Activated CD8-positive, alpha-beta T cell treated with anti-CD3 and anti-CD28 coated beads for 36 hours (primary cell): ENCODE measurements around the gene PRDM5. TPM values are rescaled to one million over a fixed set of nuclear protein-coding genes. Genes with fewer than 3 reads are reported as not detected.

ENCODE experiments used
- ATAC-seq: fragments of 200-7000 bp; cut with Tn5 transposase; one replicate; pipeline ENCODE4 v1.10.0; 2021; ENCODE audit warnings: mild to moderate bottlenecking, moderate library complexity
- CTCF ChIA-PET: fragments of 350-600 bp; sonication (Branson Sonifier 250); formaldehyde crosslinking; loops from one replicate; lab custom pipeline; 2021; ENCODE audit warnings: antibody characterized with exemption; lab: Charles Lee
- POLR2A ChIA-PET: fragments of 350-600 bp; sonication (Branson Sonifier 250); formaldehyde crosslinking; loops from one replicate; lab custom pipeline; 2021; ENCODE audit warnings: antibody characterized with exemption; lab: Charles Lee
- DNase-seq: peaks from one replicate; pipeline ENCODE4 v3.0.0-alpha.2; 2020
- H3K27ac Mint-ChIP-seq: one replicate; pipeline ENCODE4 v1.8.0; 2021; ENCODE audit warnings: mild to moderate bottlenecking, mixed read lengths
- H3K27me3 Mint-ChIP-seq: one replicate; pipeline ENCODE4 v1.8.0; 2021; ENCODE audit warnings: mixed read lengths
- H3K36me3 Mint-ChIP-seq: one replicate; pipeline ENCODE4 v1.8.0; 2021; ENCODE audit warnings: low read depth, mixed read lengths
- H3K4me1 Mint-ChIP-seq: one replicate; pipeline ENCODE4 v1.8.0; 2021; ENCODE audit warnings: low read depth, mixed read lengths
- H3K4me3 Mint-ChIP-seq: one replicate; pipeline ENCODE4 v1.8.0; 2021; ENCODE audit warnings: mild to moderate bottlenecking, moderate library complexity, mixed read lengths
- H3K9me3 Mint-ChIP-seq: one replicate; pipeline ENCODE4 v1.8.0; 2021; ENCODE audit warnings: mixed read lengths
- intact Hi-C: fragments of 100-400 bp; cut with micrococcal nuclease; formaldehyde crosslinking; loops from one replicate; pipeline ENCODE4 v1.10.0; 2022
- total RNA-seq, 2 experiments: library from RNA; stranded (reverse); gene quantifications; one replicate each; pipeline ENCODE4 v1.2.3, GENCODE V29; 2021
- TF ChIP-seq, protein P1 (sequence below): fragments of 200-600 bp; IDR thresholded peaks from one replicate; pipeline ENCODE4 v1.8.0; 2022; ENCODE audit warnings: antibody characterized with exemption, mild to moderate bottlenecking

Gene PRDM5
- total RNA-seq, 2 experiments from 2014 or later = 0.51 to 0.52 TPM

DNA sequence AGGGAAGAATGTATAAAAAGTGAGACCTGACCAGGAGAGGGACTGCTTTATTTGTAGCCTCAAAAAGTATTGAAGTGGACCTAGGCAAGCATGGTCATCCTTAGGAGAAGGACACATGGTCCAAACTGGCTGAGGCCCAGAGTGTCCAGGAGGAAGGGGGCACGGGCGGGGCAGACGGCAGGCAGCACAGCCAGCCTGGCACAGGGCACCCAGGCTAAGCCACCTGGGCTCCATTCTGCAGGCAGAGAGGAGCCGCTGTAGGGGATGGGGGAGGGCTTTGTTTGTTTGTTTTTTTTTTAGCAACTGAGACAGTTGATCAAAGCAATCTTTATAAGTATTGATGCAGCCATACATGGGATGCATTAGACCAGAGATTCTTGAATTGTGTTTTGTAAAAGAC is 188.6 kb downstream of the PRDM5 start:
- Mint-ChIP-seq H3K4me1 (no peaks in the 10 kb centered on the region), H3K27me3 (no peaks in the 10 kb centered on the region), H3K9me3 (no peaks in the 10 kb centered on the region), H3K27ac (no peak overlapping the region), H3K4me3 (no peak overlapping the region), H3K36me3 (no peaks in the 10 kb centered on the region)
- intact Hi-C loops = no loop called here
- ChIA-PET CTCF (no interaction called here), POLR2A (no interaction called here)
- TF ChIP-seq, protein P1, sequence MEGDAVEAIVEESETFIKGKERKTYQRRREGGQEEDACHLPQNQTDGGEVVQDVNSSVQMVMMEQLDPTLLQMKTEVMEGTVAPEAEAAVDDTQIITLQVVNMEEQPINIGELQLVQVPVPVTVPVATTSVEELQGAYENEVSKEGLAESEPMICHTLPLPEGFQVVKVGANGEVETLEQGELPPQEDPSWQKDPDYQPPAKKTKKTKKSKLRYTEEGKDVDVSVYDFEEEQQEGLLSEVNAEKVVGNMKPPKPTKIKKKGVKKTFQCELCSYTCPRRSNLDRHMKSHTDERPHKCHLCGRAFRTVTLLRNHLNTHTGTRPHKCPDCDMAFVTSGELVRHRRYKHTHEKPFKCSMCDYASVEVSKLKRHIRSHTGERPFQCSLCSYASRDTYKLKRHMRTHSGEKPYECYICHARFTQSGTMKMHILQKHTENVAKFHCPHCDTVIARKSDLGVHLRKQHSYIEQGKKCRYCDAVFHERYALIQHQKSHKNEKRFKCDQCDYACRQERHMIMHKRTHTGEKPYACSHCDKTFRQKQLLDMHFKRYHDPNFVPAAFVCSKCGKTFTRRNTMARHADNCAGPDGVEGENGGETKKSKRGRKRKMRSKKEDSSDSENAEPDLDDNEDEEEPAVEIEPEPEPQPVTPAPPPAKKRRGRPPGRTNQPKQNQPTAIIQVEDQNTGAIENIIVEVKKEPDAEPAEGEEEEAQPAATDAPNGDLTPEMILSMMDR = no peak
- ATAC-seq = no peak
- no peak for DNase-seq

DNA sequence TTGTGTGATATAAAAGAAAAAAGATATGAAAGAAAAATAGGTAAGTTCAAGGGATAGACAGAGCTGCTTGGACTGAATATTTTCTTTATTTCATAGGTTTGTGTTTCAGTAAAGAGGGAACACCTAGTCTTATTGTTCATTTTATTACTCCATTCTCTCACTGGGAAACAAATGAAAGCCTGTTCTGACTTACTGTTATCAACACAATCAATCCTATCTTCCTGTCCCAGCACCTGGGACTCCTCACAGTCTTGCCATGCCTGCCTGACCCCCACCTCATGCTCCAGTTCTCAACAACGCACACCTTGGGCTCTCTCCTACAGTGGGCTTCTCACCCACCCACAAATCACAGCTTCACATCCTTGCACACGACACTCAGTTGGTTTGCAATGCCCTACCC is 189.5 kb downstream of the PRDM5 start:
- DNase-seq (no peak), ATAC-seq (no peak)
- CTCF ChIA-PET = no interaction called here
- POLR2A ChIA-PET = no interaction called here
- intact Hi-C loops = no loop called here
- Mint-ChIP-seq H3K36me3 (no peaks in the 10 kb centered on the region), H3K9me3 (no peaks in the 10 kb centered on the region), H3K27ac (no peak overlapping the region), H3K4me3 (no peak overlapping the region), H3K27me3 (no peaks in the 10 kb centered on the region), H3K4me1 (no peaks in the 10 kb centered on the region)
- TF ChIP-seq, protein P1 = no peak

DNA sequence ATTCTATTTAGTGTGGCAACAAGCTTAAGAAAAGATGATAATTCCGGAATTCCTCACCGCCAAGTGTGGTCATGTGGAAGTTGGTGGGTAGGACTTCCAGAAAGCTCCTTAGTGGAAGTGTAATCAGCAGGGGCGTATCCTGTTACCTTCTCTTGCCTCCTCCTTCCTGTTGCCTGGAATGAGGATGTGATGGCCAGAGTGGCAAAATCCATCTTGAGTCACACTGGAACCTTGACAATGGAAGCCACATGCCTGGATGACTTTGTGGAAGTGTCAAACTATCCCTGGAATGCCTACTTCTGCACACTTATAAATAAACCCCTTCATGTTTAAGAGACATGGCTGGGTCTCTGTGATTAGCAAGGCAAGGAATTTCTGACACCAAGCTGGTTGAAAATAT is 191.0 kb downstream of the PRDM5 start:
- no peaks in the 10 kb centered on the region for H3K36me3 Mint-ChIP-seq
- no peaks in the 10 kb centered on the region for H3K9me3 Mint-ChIP-seq
- no peak for ATAC-seq
- DNase-seq = no peak
- H3K4me1 Mint-ChIP-seq = no peaks in the 10 kb centered on the region
- intact Hi-C loops = no loop called here
- ChIA-PET POLR2A (no interaction called here), CTCF (interaction anchor here (0.6 kb wide), 1 partner anchor 1320 kb away, joined by 3 read pairs; no protein-coding TSS in a partner anchor)
- TF ChIP-seq, protein P1 = no peak
- H3K27ac Mint-ChIP-seq = no peak overlapping the region
- H3K27me3 Mint-ChIP-seq = no peaks in the 10 kb centered on the region
- H3K4me3 Mint-ChIP-seq = no peak overlapping the region

DNA sequence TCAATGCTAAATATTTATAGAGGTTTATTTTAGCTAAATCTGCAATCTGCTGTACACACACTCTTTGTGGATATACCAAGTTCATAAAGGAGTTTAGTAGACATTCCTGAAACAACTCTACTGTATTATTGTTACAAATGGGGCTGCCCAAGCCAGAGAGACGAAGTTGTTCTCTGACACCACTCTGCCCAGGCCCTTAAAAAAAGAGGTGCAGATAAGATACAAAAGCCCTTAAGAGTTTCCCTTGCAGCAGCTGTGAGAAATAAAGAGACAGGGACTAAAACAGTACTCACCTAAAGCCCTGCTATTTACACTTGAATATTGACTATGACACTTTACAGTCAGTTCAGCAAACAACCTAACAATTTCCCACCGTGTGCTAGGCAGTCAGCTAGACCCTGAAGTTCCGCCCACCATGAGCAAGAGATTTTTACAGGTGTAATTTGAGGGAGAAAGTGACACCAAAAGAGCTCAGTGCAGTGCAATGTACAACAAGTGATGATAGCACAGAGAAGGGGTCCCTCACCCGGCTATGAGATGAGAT is 191.7 kb downstream of the PRDM5 start:
- H3K36me3 Mint-ChIP-seq = no peaks in the 10 kb centered on the region
- POLR2A ChIA-PET = no interaction called here
- H3K4me3 Mint-ChIP-seq = no peak overlapping the region
- H3K9me3 Mint-ChIP-seq = no peaks in the 10 kb centered on the region
- CTCF ChIA-PET = interaction anchor here (0.6 kb wide), 1 partner anchor 1321 kb away, joined by 3 read pairs; no protein-coding TSS in a partner anchor
- TF ChIP-seq, protein P1 = no peak
- intact Hi-C loops = no loop called here
- DNase-seq (no peak), ATAC-seq (no peak)
- no peaks in the 10 kb centered on the region for H3K27me3 Mint-ChIP-seq
- no peaks in the 10 kb centered on the region for H3K4me1 Mint-ChIP-seq
- no peak overlapping the region for H3K27ac Mint-ChIP-seq

DNA sequence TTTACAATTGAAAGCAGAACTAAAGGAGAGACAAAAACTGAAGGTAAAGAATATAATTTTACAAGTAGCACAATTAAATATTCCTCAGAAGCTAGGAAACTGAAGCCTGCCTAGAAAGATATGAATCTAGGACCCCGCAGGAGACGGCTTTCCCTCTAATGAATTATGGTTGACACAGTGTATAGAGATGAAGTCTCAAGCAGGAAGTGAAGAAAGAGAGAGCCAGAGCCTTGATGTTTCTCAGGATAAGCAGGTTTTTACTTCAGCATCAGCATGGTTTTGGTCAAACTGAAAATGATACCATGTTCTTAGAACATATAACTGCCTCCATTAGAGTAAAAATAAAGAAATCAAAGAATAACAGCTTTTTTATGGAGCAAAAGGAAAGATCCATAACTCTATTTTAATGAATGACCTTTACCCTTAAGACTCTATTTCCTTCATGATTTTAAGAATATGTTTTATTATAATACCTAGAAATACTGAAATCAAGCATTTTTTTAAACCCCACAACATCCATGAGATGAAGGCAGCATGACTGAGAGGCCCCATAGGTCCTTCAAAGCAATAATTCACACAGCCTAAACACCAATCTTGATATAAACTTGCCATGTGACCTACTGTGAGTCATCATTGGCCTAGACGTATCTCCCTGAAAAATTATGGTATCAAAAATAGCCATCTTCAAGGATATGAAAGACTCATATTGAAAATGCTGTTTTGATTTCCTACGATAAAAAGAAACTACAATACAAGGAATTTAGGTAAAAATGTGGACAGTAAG is 193.4 kb downstream of the PRDM5 start:
- Mint-ChIP-seq H3K36me3 (no peaks in the 10 kb centered on the region), H3K9me3 (no peaks in the 10 kb centered on the region), H3K27ac (no peak overlapping the region), H3K4me1 (no peaks in the 10 kb centered on the region), H3K27me3 (no peaks in the 10 kb centered on the region), H3K4me3 (no peak overlapping the region)
- DNase-seq (no peak), ATAC-seq (no peak)
- ChIA-PET POLR2A (no interaction called here), CTCF (no interaction called here)
- TF ChIP-seq, protein P1 = no peak
- intact Hi-C loops = no loop called here
